Activated T-cell treated with anti-CD3 and anti-CD28 coated beads, Interleukin-2, amount 50 U/mL, for 4 hours (primary cell): ENCODE data around the gene NR3C2. TPM values are rescaled to one million over a fixed set of nuclear protein-coding genes. Genes with fewer than 3 reads are reported as not detected.
"Not testable (repeated sequence)": the region's sequence is repeated elsewhere in the genome, so short reads cannot be mapped to it uniquely, and the experiment has no call there.

Source experiments
- ATAC-seq, 2 donors: fragments of 200-7000 bp; cut with Tn5 transposase; one replicate each; pipeline ENCODE4 v1.10.0; 2021
- DNase-seq: peaks from one replicate; pipeline ENCODE4 v3.0.0-alpha.2; 2020
- H3K27me3 Mint-ChIP-seq: one replicate; pipeline ENCODE4 v1.8.0; 2021; ENCODE audit warnings: low read depth, mixed read lengths
- H3K36me3 Mint-ChIP-seq: one replicate; pipeline ENCODE4 v1.8.0; 2022; ENCODE audit warnings: mixed read lengths; ENCODE audit not compliant: insufficient read depth
- H3K4me1 Mint-ChIP-seq: one replicate; pipeline ENCODE4 v1.8.0; 2021; ENCODE audit warnings: low read depth, mixed read lengths
- H3K4me3 Mint-ChIP-seq: one replicate; pipeline ENCODE4 v1.8.0; 2021; ENCODE audit warnings: mild to moderate bottlenecking, moderate library complexity, mixed read lengths
- H3K9me3 Mint-ChIP-seq: one replicate; pipeline ENCODE4 v1.8.0; 2021; ENCODE audit warnings: mixed read lengths
- total RNA-seq, 3 donors: library from RNA; stranded (reverse); gene quantifications; one replicate each; pipeline ENCODE4 v1.2.1, GENCODE V29; 2021

Gene NR3C2
- total RNA-seq, 3 donors from 2014 or later, result 1.3 to 2.0 (median 1.7) TPM

GRCh38 chr4:148210661-148211060, 231.6 kb downstream of the NR3C2 start:
- ATAC-seq, result no peak
- H3K4me3 Mint-ChIP-seq, result no peak overlapping the region
- peaks cover 7% of the 10 kb centered on the region for H3K36me3 Mint-ChIP-seq
- H3K27me3 Mint-ChIP-seq, result no peaks in the 10 kb centered on the region
- DNase-seq, result no peak
- H3K4me1 Mint-ChIP-seq, result peaks cover 13% of the 10 kb centered on the region
- H3K9me3 Mint-ChIP-seq, result no peaks in the 10 kb centered on the region

GRCh38 chr4:148207068-148207467, 235.1 kb downstream of the NR3C2 start:
- no peak for ATAC-seq
- Mint-ChIP-seq H3K9me3 (no peaks in the 10 kb centered on the region), H3K27me3 (no peaks in the 10 kb centered on the region), H3K4me3 (no peak overlapping the region), H3K4me1 (peaks cover 6% of the 10 kb centered on the region), H3K36me3 (peaks cover 7% of the 10 kb centered on the region)
- DNase-seq, result no peak

- Mint-ChIP-seq H3K4me1 (peaks cover 6% of the 10 kb centered on the region), H3K9me3 (no peaks in the 10 kb centered on the region), H3K4me3 (no peak overlapping the region), H3K36me3 (peaks cover 2% of the 10 kb centered on the region), H3K27me3 (no peaks in the 10 kb centered on the region)
- DNase-seq (no peak), ATAC-seq (no peak)
These were observed 236.7 kb downstream of the NR3C2 start for GRCh38 chr4:148205476-148205875.

GRCh38 chr4:148204892-148205291, 237.3 kb downstream of the NR3C2 start:
- ATAC-seq (no peak), DNase-seq (no peak)
- Mint-ChIP-seq H3K27me3 (no peaks in the 10 kb centered on the region), H3K4me3 (no peak overlapping the region), H3K9me3 (no peaks in the 10 kb centered on the region), H3K36me3 (peaks cover 4% of the 10 kb centered on the region), H3K4me1 (peaks cover 6% of the 10 kb centered on the region)

- Mint-ChIP-seq H3K27me3 (no peaks in the 10 kb centered on the region), H3K9me3 (no peaks in the 10 kb centered on the region), H3K4me3 (no peak overlapping the region), H3K4me1 (peaks cover 6% of the 10 kb centered on the region), H3K36me3 (peaks cover 7% of the 10 kb centered on the region)
- DNase-seq (no peak), ATAC-seq (no peak)
These were observed 238.0 kb downstream of the NR3C2 start for GRCh38 chr4:148204171-148204570.

- H3K4me1 Mint-ChIP-seq, result peaks cover 3% of the 10 kb centered on the region
- H3K9me3 Mint-ChIP-seq, result no peaks in the 10 kb centered on the region
- no peak for DNase-seq
- H3K27me3 Mint-ChIP-seq, result no peaks in the 10 kb centered on the region
- H3K36me3 Mint-ChIP-seq, result peaks cover 4% of the 10 kb centered on the region
- no peak overlapping the region for H3K4me3 Mint-ChIP-seq
- ATAC-seq, result no peak
These were observed 238.9 kb downstream of the NR3C2 start for GRCh38 chr4:148203056-148203898.

- Mint-ChIP-seq H3K9me3 (no peaks in the 10 kb centered on the region), H3K36me3 (peaks cover 4% of the 10 kb centered on the region), H3K27me3 (no peaks in the 10 kb centered on the region), H3K4me1 (peaks cover 5% of the 10 kb centered on the region), H3K4me3 (no peak overlapping the region)
- no peak for DNase-seq
- ATAC-seq, result no peak
These were observed 241.3 kb downstream of the NR3C2 start for GRCh38 chr4:148200960-148201359.

- Mint-ChIP-seq H3K36me3 (peaks cover 26% of the 10 kb centered on the region), H3K27me3 (no peaks in the 10 kb centered on the region)
These were observed 246.1 kb downstream of the NR3C2 start for GRCh38 chr4:148196164-148196563.

GRCh38 chr4:148192526-148192925, 249.7 kb downstream of the NR3C2 start:
- H3K4me1 Mint-ChIP-seq, result no peaks in the 10 kb centered on the region
- H3K27me3 Mint-ChIP-seq, result no peaks in the 10 kb centered on the region
- DNase-seq (no peak), ATAC-seq (no peak)
- no peak overlapping the region for H3K4me3 Mint-ChIP-seq
- H3K36me3 Mint-ChIP-seq, result peaks cover 23% of the 10 kb centered on the region
- no peaks in the 10 kb centered on the region for H3K9me3 Mint-ChIP-seq

More at GRCh38 chr4:148196164-148196563, 246.1 kb downstream of the NR3C2 start:
- no peaks in the 10 kb centered on the region for H3K9me3 Mint-ChIP-seq
- no peak for DNase-seq
- H3K4me3 Mint-ChIP-seq, result no peak overlapping the region
- no peak for ATAC-seq
- H3K4me1 Mint-ChIP-seq, result peaks cover 2% of the 10 kb centered on the region

- not testable (repeated sequence) for ATAC-seq, H3K4me3 Mint-ChIP-seq, DNase-seq, H3K27me3 Mint-ChIP-seq, H3K9me3 Mint-ChIP-seq, H3K4me1 Mint-ChIP-seq
- H3K36me3 Mint-ChIP-seq, result peaks cover 26% of the 10 kb centered on the region
These were observed 254.6 kb downstream of the NR3C2 start for GRCh38 chr4:148187454-148188222.

- ATAC-seq (no peak), DNase-seq (no peak)
- H3K36me3 Mint-ChIP-seq, result peaks cover 12% of the 10 kb centered on the region
- H3K27me3 Mint-ChIP-seq, result no peaks in the 10 kb centered on the region
- peaks cover 13% of the 10 kb centered on the region for H3K4me1 Mint-ChIP-seq
- no peaks in the 10 kb centered on the region for H3K9me3 Mint-ChIP-seq
- H3K4me3 Mint-ChIP-seq, result no peak overlapping the region
These were observed 257.3 kb downstream of the NR3C2 start for GRCh38 chr4:148184922-148185321.

GRCh38 chr4:148182230-148182911, 259.8 kb downstream of the NR3C2 start:
- peaks cover 15% of the 10 kb centered on the region for H3K4me1 Mint-ChIP-seq
- no peak for ATAC-seq
- no peaks in the 10 kb centered on the region for H3K27me3 Mint-ChIP-seq
- H3K9me3 Mint-ChIP-seq, result no peaks in the 10 kb centered on the region
- no peak for DNase-seq
- H3K4me3 Mint-ChIP-seq, result no peak overlapping the region
- peaks cover 11% of the 10 kb centered on the region for H3K36me3 Mint-ChIP-seq

- H3K27me3 Mint-ChIP-seq, result no peaks in the 10 kb centered on the region
- peaks cover 21% of the 10 kb centered on the region for H3K4me1 Mint-ChIP-seq
- peaks cover 9% of the 10 kb centered on the region for H3K36me3 Mint-ChIP-seq
- H3K4me3 Mint-ChIP-seq, result no peak overlapping the region
- no peak for ATAC-seq
- no peaks in the 10 kb centered on the region for H3K9me3 Mint-ChIP-seq
- DNase-seq, result no peak
These were observed 268.7 kb downstream of the NR3C2 start for GRCh38 chr4:148173397-148174017.

- Mint-ChIP-seq H3K36me3 (peaks cover 9% of the 10 kb centered on the region), H3K4me3 (no peak overlapping the region), H3K9me3 (no peaks in the 10 kb centered on the region), H3K27me3 (no peaks in the 10 kb centered on the region), H3K4me1 (peaks cover 21% of the 10 kb centered on the region)
- DNase-seq (no peak), ATAC-seq (no peak)
These were observed 270.6 kb downstream of the NR3C2 start for GRCh38 chr4:148171596-148171995.
